Activated CD8-positive, alpha-beta T cell treated with anti-CD3 and anti-CD28 coated beads, Interleukin-2, amount 10 ng/mL, durations not matched to agents 7 days and 5 days (primary cell): ENCODE data around the gene HSP90AA1. TPM values are rescaled to one million over a fixed set of nuclear protein-coding genes. Genes with fewer than 3 reads are reported as not detected.

ENCODE experiments used
- ATAC-seq: fragments of 150-1000 bp; cut with Tn5 transposase; one replicate; pipeline ENCODE4 v1.10.0; 2021; ENCODE audit warnings: moderate library complexity
- CTCF ChIA-PET: fragments of 350-600 bp; sonication (Branson Sonifier 250); formaldehyde crosslinking; loops from one replicate; lab custom pipeline; 2021; ENCODE audit warnings: antibody characterized with exemption; lab: Charles Lee
- POLR2A ChIA-PET: fragments of 350-600 bp; sonication (Branson Sonifier 250); formaldehyde crosslinking; loops from one replicate; lab custom pipeline; 2021; ENCODE audit warnings: antibody characterized with exemption; lab: Charles Lee
- DNase-seq: peaks from one replicate; pipeline ENCODE4 v3.0.0-alpha.2; 2020
- H3K27ac Mint-ChIP-seq: one replicate; pipeline ENCODE4 v1.8.0; 2021; ENCODE audit warnings: mild to moderate bottlenecking, mixed read lengths
- H3K27me3 Mint-ChIP-seq: one replicate; pipeline ENCODE4 v1.8.0; 2021; ENCODE audit warnings: low read depth, mixed read lengths
- H3K36me3 Mint-ChIP-seq: one replicate; pipeline ENCODE4 v1.8.0; 2021; ENCODE audit warnings: low read depth, mixed read lengths
- H3K4me1 Mint-ChIP-seq: one replicate; pipeline ENCODE4 v1.8.0; 2021; ENCODE audit warnings: low read depth, mixed read lengths
- H3K4me3 Mint-ChIP-seq: one replicate; pipeline ENCODE4 v1.8.0; 2021; ENCODE audit warnings: mild to moderate bottlenecking, mixed read lengths
- H3K9me3 Mint-ChIP-seq: one replicate; pipeline ENCODE4 v1.8.0; 2022; ENCODE audit warnings: mixed read lengths; ENCODE audit not compliant: insufficient read depth
- total RNA-seq, 2 experiments: library from RNA; stranded (reverse); gene quantifications; one replicate each; pipeline ENCODE4 v1.2.3, GENCODE V29; 2021

HSP90AA1 gene
- total RNA-seq, 2 experiments from 2014 or later: 702 to 715 TPM

DNA sequence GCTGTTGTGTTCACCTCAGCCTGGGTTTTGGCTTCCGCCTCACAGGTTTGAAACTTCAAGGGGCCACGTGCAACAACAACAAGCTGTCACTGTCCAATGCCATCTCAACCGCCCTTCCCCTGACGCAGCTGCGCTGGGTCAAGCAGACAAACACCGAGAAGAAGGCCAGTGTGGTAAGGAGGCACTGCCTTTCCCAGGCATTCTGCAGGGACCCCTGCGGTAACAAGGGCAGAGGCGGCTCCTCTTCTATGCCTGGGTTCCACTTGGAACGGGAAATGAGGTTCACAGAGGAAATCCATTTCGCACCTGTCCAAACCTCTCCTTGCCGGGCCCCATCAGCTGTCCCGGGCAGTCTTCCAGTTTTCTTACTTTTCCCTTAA, 36.8 kb downstream of the HSP90AA1 start:
- Mint-ChIP-seq H3K27me3 (no peaks in the 10 kb centered on the region), H3K4me3 (no peak overlapping the region), H3K27ac (no peak overlapping the region), H3K9me3 (no peaks in the 10 kb centered on the region), H3K4me1 (no peaks in the 10 kb centered on the region), H3K36me3 (peaks cover 49% of the 10 kb centered on the region)
- ChIA-PET CTCF (interaction anchor here (1.0 to 1.4 kb wide), 2 partner anchors 15 to 46 kb away, joined by 3 read pairs; no protein-coding TSS in a partner anchor), POLR2A (no interaction called here)
- ATAC-seq (no peak), DNase-seq (no peak)

DNA sequence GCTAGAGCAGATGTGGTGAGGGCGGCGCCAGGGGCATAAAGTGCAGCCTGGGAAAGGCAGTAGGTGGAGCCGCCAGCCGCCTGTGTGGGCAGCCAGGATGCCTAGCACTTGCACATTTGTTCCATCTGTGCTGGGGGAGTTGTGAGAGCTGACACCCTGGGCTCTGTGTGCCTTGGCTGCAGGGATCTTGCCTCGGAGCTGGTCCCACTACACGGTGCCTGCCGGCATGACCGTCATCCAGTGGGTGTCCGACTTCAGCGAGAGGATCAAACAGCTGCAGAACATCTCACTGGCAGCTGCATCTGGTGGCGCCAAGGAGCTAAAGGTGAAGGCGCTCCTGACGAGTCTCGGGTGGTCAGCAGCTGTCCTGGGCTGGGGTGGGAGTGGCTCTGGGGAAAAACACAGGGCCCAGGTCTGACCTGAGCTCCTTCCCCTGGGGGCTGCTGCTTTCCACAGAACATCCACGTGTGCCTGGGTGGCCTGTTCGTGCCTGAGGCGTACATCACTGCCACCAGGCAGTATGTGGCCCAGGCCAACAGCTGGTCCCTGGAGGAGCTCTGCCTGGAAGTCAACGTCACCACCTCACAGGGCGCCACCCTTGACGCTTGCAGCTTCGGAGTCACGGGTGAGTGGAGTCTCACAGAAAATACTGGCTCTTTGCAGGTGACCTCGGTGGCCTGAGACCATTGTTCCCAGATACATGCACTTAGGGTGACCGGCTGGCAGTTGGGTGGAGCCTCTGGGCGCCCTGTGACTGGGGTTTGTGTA, 37.4 kb downstream of the HSP90AA1 start:
- CTCF ChIA-PET: interaction anchor here (1.0 to 1.4 kb wide), 3 partner anchors 15 to 46 kb away, joined by 3 read pairs; no protein-coding TSS in a partner anchor
- H3K27ac Mint-ChIP-seq: no peak overlapping the region

DNA sequence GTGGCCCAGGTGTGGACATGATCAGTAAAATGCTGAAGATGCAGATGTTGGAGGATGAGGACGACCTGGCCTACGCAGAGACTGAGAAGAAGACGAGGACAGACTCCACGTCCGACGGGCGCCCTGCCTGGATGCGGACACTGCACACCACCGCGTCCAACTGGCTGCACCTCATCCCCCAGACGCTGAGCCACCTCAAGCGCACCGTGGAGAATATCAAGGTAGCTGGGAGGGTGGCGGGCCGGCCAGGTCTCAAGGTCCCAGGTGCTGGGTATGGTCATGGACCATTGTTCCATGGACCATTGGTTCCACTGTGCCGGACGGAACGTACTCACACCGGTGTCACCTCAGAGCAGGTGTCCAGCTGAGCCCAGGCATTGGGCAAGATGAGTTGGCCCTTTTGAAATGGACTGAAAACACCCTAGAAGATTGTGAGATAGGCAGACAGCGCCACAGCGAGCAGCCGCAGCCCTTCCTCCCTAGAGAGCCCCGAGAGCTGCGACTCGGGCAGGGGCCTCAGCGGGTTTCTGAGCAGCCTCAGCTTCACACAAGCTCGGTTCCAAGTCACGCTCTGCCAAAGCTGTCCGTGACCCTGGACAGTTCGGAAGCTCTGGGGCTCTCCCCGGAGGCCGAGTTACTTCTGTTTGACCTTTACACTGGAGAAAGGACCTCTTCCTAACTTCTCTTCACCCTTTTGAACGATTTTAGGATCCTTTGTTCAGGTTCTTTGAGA, 38.9 kb downstream of the HSP90AA1 start:
- H3K36me3 Mint-ChIP-seq: peaks cover 62% of the 10 kb centered on the region
- CTCF ChIA-PET: interaction anchor here (1.0 to 1.2 kb wide), 2 partner anchors 10 to 48 kb away, joined by 3 to 4 read pairs; no protein-coding TSS in a partner anchor

More for the DNA sequence above, 37.4 kb downstream of the HSP90AA1 start:
- Mint-ChIP-seq H3K4me1 (no peaks in the 10 kb centered on the region), H3K4me3 (no peak overlapping the region), H3K27me3 (no peaks in the 10 kb centered on the region), H3K36me3 (peaks cover 52% of the 10 kb centered on the region), H3K9me3 (no peaks in the 10 kb centered on the region)
- ATAC-seq (no peak), DNase-seq (no peak)
- POLR2A ChIA-PET: interaction anchor here (0.7 kb wide), 1 partner anchor 101 kb away, joined by 3 read pairs; no protein-coding TSS in a partner anchor

GRCh38 chr14:102046337-102047278, 40.2 kb downstream of the HSP90AA1 start:
- Mint-ChIP-seq H3K27me3 (no peaks in the 10 kb centered on the region), H3K4me1 (no peaks in the 10 kb centered on the region), H3K4me3 (no peak overlapping the region), H3K36me3 (peaks cover 66% of the 10 kb centered on the region), H3K9me3 (no peaks in the 10 kb centered on the region), H3K27ac (peak overlapping the region; percentile 25)
- POLR2A ChIA-PET: interaction anchor here (1.0 kb wide), 1 partner anchor 11 kb away, joined by 3 read pairs; no protein-coding TSS in a partner anchor
- peak; percentile 32 for DNase-seq
- peak; percentile 55 for ATAC-seq
- CTCF ChIA-PET: interaction anchor here (0.6 to 1.1 kb wide), 3 partner anchors 34 to 268 kb away, joined by 3 to 5 read pairs (median 3); no protein-coding TSS in a partner anchor

More for the DNA sequence above, 38.9 kb downstream of the HSP90AA1 start:
- no peaks in the 10 kb centered on the region for H3K27me3 Mint-ChIP-seq
- H3K27ac Mint-ChIP-seq: no peak overlapping the region
- H3K9me3 Mint-ChIP-seq: no peaks in the 10 kb centered on the region
- H3K4me3 Mint-ChIP-seq: no peak overlapping the region
- POLR2A ChIA-PET: no interaction called here
- no peaks in the 10 kb centered on the region for H3K4me1 Mint-ChIP-seq
- DNase-seq (no peak), ATAC-seq (no peak)

DNA sequence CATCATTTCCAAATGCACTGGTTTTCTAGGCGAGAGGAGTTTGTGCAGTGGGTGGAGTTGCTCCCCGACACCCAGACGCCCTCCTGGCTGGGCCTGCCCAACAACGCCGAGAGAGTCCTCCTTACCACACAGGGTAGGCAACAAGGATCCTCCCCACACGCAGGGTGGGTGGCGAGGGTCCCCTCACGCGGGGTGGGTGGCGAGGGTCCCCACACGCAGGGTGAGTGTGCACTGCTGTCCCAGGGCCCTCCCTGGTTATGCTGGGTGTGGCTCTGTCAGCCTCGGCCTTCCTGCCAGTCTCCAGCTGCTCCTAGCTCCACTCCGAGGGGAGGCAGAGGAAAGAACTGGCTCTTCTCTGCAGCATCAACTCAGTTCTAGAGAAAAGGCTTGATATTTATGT, 42.3 kb downstream of the HSP90AA1 start:
- POLR2A ChIA-PET: no interaction called here
- H3K4me3 Mint-ChIP-seq: no peak overlapping the region
- H3K4me1 Mint-ChIP-seq: no peaks in the 10 kb centered on the region
- no peak overlapping the region for H3K27ac Mint-ChIP-seq
- H3K36me3 Mint-ChIP-seq: peaks cover 71% of the 10 kb centered on the region
- no peaks in the 10 kb centered on the region for H3K9me3 Mint-ChIP-seq
- no peak for DNase-seq
- ATAC-seq: no peak
- H3K27me3 Mint-ChIP-seq: no peaks in the 10 kb centered on the region
- CTCF ChIA-PET: no interaction called here

DNA sequence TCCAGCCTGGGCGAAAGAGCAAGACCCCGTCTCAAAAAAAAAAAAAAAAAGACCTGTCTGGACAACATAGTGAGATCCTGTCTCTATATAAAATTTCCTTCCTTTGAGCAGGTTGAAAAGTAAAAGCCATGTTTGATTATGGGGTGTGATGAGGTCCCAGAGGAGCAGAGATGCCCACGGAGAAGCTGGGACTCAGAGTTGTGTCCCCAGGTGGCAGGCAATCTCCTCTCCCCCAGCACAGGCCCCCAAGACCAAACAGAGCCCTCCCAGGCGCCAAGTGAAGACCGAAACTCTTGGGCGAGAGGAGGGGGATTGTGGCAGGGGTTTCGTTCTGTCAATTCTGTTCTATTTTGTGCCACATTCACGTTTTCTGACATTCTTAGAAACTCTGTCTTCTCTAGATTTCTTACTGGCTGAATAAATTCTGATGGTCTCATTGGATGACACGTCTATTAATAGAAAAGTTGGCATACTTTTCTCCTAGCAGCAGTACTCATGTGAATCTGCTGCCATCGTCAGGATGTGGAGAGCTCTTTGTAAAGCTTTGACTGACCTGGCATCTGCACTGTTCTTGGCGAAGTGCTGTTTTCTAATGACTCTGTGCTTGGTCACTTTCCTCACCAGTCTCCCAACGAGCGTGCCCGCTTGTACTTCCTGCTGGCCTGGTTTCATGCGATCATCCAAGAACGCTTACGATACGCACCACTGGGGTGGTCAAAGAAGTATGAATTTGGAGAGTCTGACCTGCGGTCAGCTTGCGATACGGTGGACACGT, 43.4 kb downstream of the HSP90AA1 start:
- H3K36me3 Mint-ChIP-seq: peaks cover 74% of the 10 kb centered on the region
- H3K27ac Mint-ChIP-seq: no peak overlapping the region
- no peaks in the 10 kb centered on the region for H3K4me1 Mint-ChIP-seq
- ChIA-PET POLR2A (no interaction called here), CTCF (no interaction called here)
- no peak for DNase-seq
- H3K9me3 Mint-ChIP-seq: no peaks in the 10 kb centered on the region
- no peaks in the 10 kb centered on the region for H3K27me3 Mint-ChIP-seq
- H3K4me3 Mint-ChIP-seq: no peak overlapping the region
- ATAC-seq: no peak

- ATAC-seq (no peak), DNase-seq (no peak)
- Mint-ChIP-seq H3K9me3 (no peaks in the 10 kb centered on the region), H3K4me1 (no peaks in the 10 kb centered on the region), H3K4me3 (no peak overlapping the region), H3K36me3 (peaks cover 73% of the 10 kb centered on the region), H3K27ac (no peak overlapping the region), H3K27me3 (no peaks in the 10 kb centered on the region)
- POLR2A ChIA-PET: no interaction called here
- CTCF ChIA-PET: no interaction called here
Observed at GRCh38 chr14:102042699-102043098, 44.1 kb downstream of the HSP90AA1 start.

- Mint-ChIP-seq H3K27ac (no peak overlapping the region), H3K4me3 (no peak overlapping the region), H3K9me3 (no peaks in the 10 kb centered on the region), H3K4me1 (no peaks in the 10 kb centered on the region), H3K27me3 (no peaks in the 10 kb centered on the region), H3K36me3 (peaks cover 82% of the 10 kb centered on the region)
- DNase-seq (no peak), ATAC-seq (no peak)
- ChIA-PET POLR2A (no interaction called here), CTCF (no interaction called here)
Observed at GRCh38 chr14:102040153-102040552, 46.7 kb downstream of the HSP90AA1 start.

- H3K27me3 Mint-ChIP-seq: no peaks in the 10 kb centered on the region
- ChIA-PET CTCF (no interaction called here), POLR2A (no interaction called here)
- ATAC-seq (no peak), DNase-seq (no peak)
- H3K27ac Mint-ChIP-seq: no peak overlapping the region
- no peaks in the 10 kb centered on the region for H3K4me1 Mint-ChIP-seq
- no peak overlapping the region for H3K4me3 Mint-ChIP-seq
- H3K9me3 Mint-ChIP-seq: no peaks in the 10 kb centered on the region
- H3K36me3 Mint-ChIP-seq: peaks cover 81% of the 10 kb centered on the region
Observed at GRCh38 chr14:102039157-102039556, 47.7 kb downstream of the HSP90AA1 start.

- Mint-ChIP-seq H3K27me3 (no peaks in the 10 kb centered on the region), H3K4me3 (no peak overlapping the region), H3K9me3 (no peaks in the 10 kb centered on the region), H3K4me1 (no peaks in the 10 kb centered on the region), H3K36me3 (peaks cover 85% of the 10 kb centered on the region), H3K27ac (no peak overlapping the region)
- CTCF ChIA-PET: no interaction called here
- POLR2A ChIA-PET: no interaction called here
- DNase-seq: no peak
- no peak for ATAC-seq
Observed at GRCh38 chr14:102037686-102038085, 49.2 kb downstream of the HSP90AA1 start.
